RWPE1 (cell line): Measurements from ENCODE around the gene CAD.

Source experiments
- CTCF ChIA-PET: fragments of 350-600 bp; sonication (Branson Sonifier 250); formaldehyde crosslinking; extraction: SDS; loops from one replicate; lab custom pipeline; 2021; lab: Yijun Ruan, JAX
- POLR2A ChIA-PET: fragments of 400-600 bp; formaldehyde crosslinking; extraction: SDS; loops from one replicate; lab custom pipeline; 2020; ENCODE audit warnings: antibody characterized with exemption; ENCODE audit not compliant: low non-redundant PET; lab: Yijun Ruan, JAX
- DNase-seq: peaks from one replicate; pipeline ENCODE4 v3.0.0; 2012; ENCODE audit warnings: low spot score
- H3K27ac ChIP-seq: fragments of 450-650 bp; 2 replicates; pipeline ENCODE4 v1.5.1; 2017
- CTCF ChIP-seq: fragments of 450-650 bp; conservative IDR thresholded peaks from 2 replicates; pipeline ENCODE4 v1.5.1; 2017; ENCODE audit warnings: low read depth, mild to moderate bottlenecking

CAD gene

DNA sequence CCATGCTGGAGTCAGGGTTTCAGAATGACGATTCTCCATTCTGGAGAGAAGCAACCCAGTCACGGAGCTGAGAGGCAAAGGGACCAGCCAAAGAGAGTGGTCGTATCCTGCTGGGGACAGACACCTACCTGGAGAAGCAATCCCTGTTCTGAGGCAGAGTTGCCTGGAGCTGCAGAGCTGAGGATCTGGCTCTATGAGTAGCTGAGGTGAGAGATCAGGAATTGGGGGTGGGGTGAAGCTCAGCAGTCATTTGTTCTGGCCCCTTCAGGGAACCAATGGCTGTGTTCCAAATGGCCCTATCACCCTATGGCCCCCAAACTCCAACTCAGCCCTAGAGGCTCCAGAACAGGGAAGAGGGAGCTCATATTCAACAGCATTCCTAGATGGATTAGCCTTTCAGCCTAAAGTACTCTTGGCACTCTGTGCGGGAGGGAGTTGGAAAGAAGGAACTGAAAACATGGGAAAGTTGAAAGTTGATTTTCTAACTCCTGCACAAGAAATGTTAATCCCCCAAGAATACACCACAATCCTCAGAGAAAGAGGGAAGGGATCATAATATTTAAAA, 8.6 kb upstream of the CAD start:
- no peak overlapping the region for H3K27ac ChIP-seq
- ChIA-PET POLR2A (no interaction called here), CTCF (no interaction called here)
- DNase-seq = no peak
- no peak for TF ChIP-seq CTCF

DNA sequence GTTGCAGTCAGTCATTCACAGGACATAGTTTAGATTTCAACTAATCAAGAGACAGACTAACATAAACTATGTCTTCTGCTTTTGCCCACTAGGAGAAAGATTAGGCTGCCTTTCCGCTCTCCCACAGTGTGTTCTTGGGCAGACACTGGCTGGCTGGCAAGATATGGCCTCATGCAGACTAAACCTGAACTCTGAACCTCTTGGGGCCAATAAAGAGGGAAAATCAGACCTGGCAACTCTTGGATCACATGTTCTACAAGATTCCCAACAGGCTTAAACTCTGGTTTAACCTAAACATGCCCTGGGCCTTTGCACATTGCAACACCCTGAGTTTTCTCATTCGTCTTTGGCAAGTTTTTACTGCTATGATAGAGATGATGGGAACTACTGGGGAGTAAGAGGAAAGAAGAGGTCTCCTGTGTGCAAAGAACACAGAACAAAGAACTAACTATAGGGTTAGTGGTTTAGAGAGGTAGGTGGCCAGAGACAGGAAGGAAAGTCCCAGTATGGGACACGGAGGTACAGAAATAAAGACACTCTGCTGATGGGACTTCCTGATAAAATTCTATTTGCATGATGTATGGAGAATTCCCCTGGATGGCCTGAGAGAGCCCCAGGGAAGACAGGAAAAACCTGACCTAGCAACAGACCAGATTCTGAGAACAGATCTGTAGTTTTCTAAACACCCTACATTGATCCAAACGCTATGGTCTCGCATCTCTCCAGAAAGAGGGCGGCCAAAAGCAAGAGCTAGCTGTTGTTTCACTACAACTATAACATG, 7.4 kb upstream of the CAD start:
- no peak for DNase-seq
- CTCF ChIA-PET = no interaction called here
- TF ChIP-seq CTCF = no peak
- H3K27ac ChIP-seq = no peak overlapping the region; the same call in 1 of the 2 replicates
- POLR2A ChIA-PET = interaction anchor here (0.6 kb wide), 3 partner anchors 8 to 145 kb away, joined by 3 to 5 read pairs (median 4); no protein-coding TSS in a partner anchor

DNA sequence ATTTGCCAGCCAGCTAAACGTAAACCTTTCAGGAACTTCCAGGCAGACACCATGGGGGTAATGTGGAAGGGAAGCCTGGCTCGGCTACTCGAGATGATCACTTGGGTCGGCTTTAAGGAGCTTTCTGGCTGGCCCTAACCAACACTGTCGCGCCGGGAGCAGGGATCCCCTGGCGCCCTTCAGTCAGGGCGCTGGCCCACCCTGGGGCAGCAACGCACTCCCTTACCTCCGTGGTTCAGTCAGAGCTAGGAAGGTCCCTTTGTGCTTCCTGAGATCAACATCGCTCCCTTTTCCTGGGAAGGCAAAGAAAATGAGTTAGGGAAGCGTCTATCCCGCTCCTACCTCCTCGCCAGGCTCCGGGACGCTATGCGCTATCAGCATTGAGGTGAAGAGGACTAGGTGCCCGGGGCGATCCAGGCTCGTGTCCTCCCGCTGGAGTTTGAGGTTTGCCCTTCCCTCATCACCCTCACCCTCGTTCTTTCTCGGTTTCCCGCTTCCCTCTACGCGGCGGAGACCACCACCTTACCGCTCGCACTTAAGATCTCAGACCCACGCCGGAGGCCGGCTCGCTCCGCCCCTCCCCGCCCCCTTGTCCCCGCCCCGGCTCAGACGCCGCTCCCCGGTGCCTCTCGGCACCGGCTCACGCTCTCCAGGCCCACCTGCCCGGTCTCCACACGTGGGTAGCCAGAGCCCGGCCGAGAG, 5.8 kb upstream of the CAD start:
- DNase-seq = peak; percentile 86
- CTCF ChIA-PET = no interaction called here
- POLR2A ChIA-PET = interaction anchor here (0.6 kb wide), 1 partner anchor 40 kb away, joined by 3 read pairs; no protein-coding TSS in a partner anchor
- H3K27ac ChIP-seq = peak overlapping the region; percentile 92
- no peak for TF ChIP-seq CTCF

- no peak for TF ChIP-seq CTCF
- CTCF ChIA-PET = interaction anchor here (0.7 kb wide), 1 partner anchor 102 kb away, joined by 3 read pairs; no protein-coding TSS in a partner anchor
- H3K27ac ChIP-seq = peak within 1 kb of the TSS; percentile 92
- POLR2A ChIA-PET = interaction anchor here (0.6 kb wide), 1 partner anchor 41 kb away, joined by 3 read pairs; no protein-coding TSS in a partner anchor
- peak; percentile 91 for DNase-seq
Measured at GRCh38 chr2:27211943-27212625, 5.1 kb upstream of the CAD start, which contains the start of the genes ATRAID and SLC5A6. Gene ATRAID, plus strand, starts transcription at chr2:27212041. Its CDS starts 328 bp downstream, at chr2:27212369. Gene SLC5A6, minus strand, starts transcription at chr2:27212268. Its CDS starts 4,618 bp downstream, at chr2:27207650.

- no peak for TF ChIP-seq CTCF
- H3K27ac ChIP-seq = peak overlapping the region; percentile 92
- ChIA-PET CTCF (interaction anchor here (0.5 to 0.7 kb wide), 3 partner anchors 91 to 101 kb away, joined by 3 to 4 read pairs (median 4); no protein-coding TSS in a partner anchor), POLR2A (no interaction called here)
- DNase-seq = peak; percentile 20
Measured at GRCh38 chr2:27212626-27213471, 4.3 kb upstream of the CAD start.
